Glutamatergic neuron (in vitro differentiated cells): ENCODE data around the gene TP63. TPM values are rescaled to one million over a fixed set of nuclear protein-coding genes. Genes with fewer than 3 reads are reported as not detected.
A peak's percentile ranks its signal among the peaks of the same experiment; 100 is the strongest.

Experiments
- DNase-seq: peaks from one replicate; pipeline ENCODE4 v3.0.0; 2022
- H3K27ac Mint-ChIP-seq: one replicate; pipeline ENCODE4 v1.8.0; 2020; ENCODE audit warnings: mild to moderate bottlenecking, mixed read lengths, inconsistent platforms; ENCODE audit not compliant: unreplicated experiment
- H3K27me3 Mint-ChIP-seq: one replicate; pipeline ENCODE4 v1.8.0; 2020; ENCODE audit warnings: mild to moderate bottlenecking, moderate library complexity, mixed read lengths, inconsistent platforms; ENCODE audit not compliant: unreplicated experiment
- H3K36me3 Mint-ChIP-seq: one replicate; pipeline ENCODE4 v1.8.0; 2020; ENCODE audit warnings: mild to moderate bottlenecking, mixed read lengths, inconsistent platforms; ENCODE audit not compliant: unreplicated experiment
- H3K4me1 Mint-ChIP-seq: one replicate; pipeline ENCODE4 v1.8.0; 2020; ENCODE audit warnings: mild to moderate bottlenecking, low read depth, mixed read lengths, inconsistent platforms; ENCODE audit not compliant: unreplicated experiment
- H3K4me3 Mint-ChIP-seq: one replicate; pipeline ENCODE4 v1.8.0; 2020; ENCODE audit warnings: mild to moderate bottlenecking, mixed read lengths, inconsistent platforms; ENCODE audit not compliant: unreplicated experiment
- H3K9me3 Mint-ChIP-seq: one replicate; pipeline ENCODE4 v1.8.0; 2020; ENCODE audit warnings: mild to moderate bottlenecking, moderate library complexity, mixed read lengths, inconsistent platforms; ENCODE audit not compliant: unreplicated experiment
- total RNA-seq: library from RNA; stranded (reverse); fragmentation: NEBNext Ultra II Directional; extraction: Animal tissue kit (Norgen Biotek cat#: 25700); gene quantifications from one replicate; pipeline ENCODE4 v1.2.1, GENCODE V29; 2021; ENCODE audit not compliant: unreplicated experiment
- TF ChIP-seq, protein P1 (sequence below): fragments of 200-600 bp; sonication (generic); IDR thresholded peaks from one replicate; pipeline ENCODE4 v1.5.0; 2021; ENCODE audit not compliant: partially characterized antibody, unreplicated experiment

Gene TP63
- total RNA-seq, 1 donor from 2014 or later = not detected

DNA sequence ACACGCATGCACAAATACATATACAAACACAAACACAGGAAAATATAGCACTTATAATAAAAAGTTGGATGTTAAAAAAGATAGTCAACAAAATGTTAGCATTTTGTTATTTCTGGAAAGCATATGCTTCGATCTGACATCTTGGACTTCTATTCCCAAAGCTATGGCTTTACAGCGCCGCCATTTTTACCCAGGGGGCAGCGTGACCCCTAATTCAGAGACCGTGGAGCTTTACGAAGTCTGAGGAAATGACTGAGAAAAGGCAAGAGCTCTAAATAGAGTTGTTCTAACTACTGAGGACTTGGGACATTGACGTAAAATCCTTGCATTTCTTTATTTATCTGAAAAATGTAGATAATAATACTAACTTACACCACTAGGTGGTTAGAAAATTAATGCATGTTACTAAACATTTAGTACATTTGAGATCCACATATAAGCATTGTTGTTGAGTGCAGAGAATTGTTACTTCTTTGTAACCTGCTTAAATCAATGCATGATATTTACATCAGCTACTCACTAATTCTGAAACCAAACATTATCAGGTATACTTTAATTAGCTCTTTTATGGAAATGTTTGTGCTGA lies 155.4 kb downstream of the TP63 start:
- Mint-ChIP-seq H3K27me3 (no peaks in the 10 kb centered on the region), H3K9me3 (no peaks in the 10 kb centered on the region), H3K36me3 (no peaks in the 10 kb centered on the region), H3K27ac (no peak overlapping the region), H3K4me3 (no peak overlapping the region), H3K4me1 (no peaks in the 10 kb centered on the region)
- TF ChIP-seq, protein P1, sequence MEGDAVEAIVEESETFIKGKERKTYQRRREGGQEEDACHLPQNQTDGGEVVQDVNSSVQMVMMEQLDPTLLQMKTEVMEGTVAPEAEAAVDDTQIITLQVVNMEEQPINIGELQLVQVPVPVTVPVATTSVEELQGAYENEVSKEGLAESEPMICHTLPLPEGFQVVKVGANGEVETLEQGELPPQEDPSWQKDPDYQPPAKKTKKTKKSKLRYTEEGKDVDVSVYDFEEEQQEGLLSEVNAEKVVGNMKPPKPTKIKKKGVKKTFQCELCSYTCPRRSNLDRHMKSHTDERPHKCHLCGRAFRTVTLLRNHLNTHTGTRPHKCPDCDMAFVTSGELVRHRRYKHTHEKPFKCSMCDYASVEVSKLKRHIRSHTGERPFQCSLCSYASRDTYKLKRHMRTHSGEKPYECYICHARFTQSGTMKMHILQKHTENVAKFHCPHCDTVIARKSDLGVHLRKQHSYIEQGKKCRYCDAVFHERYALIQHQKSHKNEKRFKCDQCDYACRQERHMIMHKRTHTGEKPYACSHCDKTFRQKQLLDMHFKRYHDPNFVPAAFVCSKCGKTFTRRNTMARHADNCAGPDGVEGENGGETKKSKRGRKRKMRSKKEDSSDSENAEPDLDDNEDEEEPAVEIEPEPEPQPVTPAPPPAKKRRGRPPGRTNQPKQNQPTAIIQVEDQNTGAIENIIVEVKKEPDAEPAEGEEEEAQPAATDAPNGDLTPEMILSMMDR = peak; percentile 66
- no peak for DNase-seq

DNA sequence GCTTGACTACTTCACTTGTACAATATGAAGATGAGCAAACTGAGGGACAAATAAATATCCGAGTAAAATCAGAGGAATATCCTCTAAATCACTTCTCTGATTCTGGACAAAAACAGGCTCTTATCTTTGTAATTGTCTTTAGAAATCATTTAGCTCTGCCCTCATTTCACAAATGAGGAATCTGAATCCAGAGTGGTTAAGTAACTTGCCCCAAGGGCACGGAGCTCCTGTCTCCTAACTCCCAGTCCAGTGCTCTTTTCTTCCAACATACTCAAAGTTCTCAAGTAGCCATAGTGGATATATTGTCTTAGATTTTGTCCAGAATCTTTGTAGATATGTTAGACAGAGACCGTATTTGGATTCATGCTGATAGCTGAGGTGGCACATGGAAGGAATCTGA lies 156.0 kb downstream of the TP63 start:
- Mint-ChIP-seq H3K27me3 (no peaks in the 10 kb centered on the region), H3K9me3 (no peaks in the 10 kb centered on the region), H3K4me3 (no peak overlapping the region), H3K4me1 (no peaks in the 10 kb centered on the region), H3K36me3 (no peaks in the 10 kb centered on the region), H3K27ac (no peak overlapping the region)
- DNase-seq = no peak
- TF ChIP-seq, protein P1 = no peak

DNA sequence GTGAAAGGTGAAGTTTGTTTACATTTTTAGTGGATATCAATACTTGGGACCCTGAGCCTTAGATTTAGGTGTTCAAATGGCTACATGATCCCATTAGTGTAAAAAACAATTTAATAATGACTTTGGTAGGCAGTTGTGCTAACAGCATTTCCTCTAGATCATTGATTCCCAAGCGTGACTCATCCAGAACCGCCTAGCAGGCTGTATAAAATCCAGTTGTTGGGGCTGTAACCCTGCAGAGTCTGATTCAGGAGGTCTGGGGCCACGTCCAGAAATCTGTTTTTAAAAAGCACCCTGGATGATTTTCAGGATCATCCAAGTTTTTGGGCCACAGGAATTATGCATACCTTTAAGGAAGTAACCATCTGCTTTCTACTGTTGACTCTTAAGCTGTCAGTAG lies 156.4 kb downstream of the TP63 start:
- H3K4me1 Mint-ChIP-seq = no peaks in the 10 kb centered on the region
- H3K27me3 Mint-ChIP-seq = no peaks in the 10 kb centered on the region
- no peak overlapping the region for H3K27ac Mint-ChIP-seq
- TF ChIP-seq, protein P1 = no peak
- no peak for DNase-seq
- H3K9me3 Mint-ChIP-seq = no peaks in the 10 kb centered on the region
- H3K4me3 Mint-ChIP-seq = no peak overlapping the region
- H3K36me3 Mint-ChIP-seq = no peaks in the 10 kb centered on the region

DNA sequence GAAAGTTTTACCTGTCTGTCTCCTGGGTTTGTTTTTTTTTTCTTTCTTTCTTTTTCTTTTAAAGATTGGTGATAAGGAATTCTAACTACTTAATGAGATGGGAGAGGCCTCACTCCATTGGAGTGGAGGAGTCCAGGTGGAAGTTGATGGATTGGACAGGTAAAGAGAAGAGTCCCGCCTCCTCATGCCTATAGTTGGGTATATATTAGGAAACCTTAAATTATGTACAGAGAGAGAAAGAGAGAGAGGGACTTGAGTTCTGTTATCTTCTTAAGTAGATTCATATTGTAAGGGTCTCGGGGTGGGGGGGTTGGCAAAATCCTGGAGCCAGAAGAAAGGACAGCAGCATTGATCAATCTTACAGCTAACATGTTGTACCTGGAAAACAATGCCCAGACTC lies 158.2 kb downstream of the TP63 start:
- H3K4me3 Mint-ChIP-seq = no peak overlapping the region
- no peak for DNase-seq
- H3K9me3 Mint-ChIP-seq = no peaks in the 10 kb centered on the region
- H3K4me1 Mint-ChIP-seq = no peaks in the 10 kb centered on the region
- H3K36me3 Mint-ChIP-seq = no peaks in the 10 kb centered on the region
- TF ChIP-seq, protein P1 = no peak
- no peaks in the 10 kb centered on the region for H3K27me3 Mint-ChIP-seq
- H3K27ac Mint-ChIP-seq = no peak overlapping the region

DNA sequence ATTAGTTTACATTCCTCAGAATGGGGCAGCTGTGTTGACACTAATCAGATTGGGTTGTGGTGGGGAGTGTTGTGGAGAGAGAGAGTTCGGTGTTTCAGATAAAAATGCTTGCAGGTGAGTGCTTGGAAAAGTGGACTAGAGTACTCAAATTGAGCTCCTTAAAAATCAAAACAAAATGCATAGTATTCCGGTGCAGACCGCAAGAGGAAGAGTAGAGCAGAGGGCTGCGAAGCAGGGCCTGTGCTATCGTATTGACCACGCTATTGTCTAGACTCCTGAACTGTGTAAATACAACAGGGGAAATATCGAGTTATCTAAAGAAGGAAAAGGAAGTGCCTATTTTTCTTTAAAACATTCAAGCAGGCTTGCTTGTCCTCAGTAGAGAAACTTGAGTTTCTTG lies 159.5 kb downstream of the TP63 start:
- no peak for DNase-seq
- Mint-ChIP-seq H3K4me3 (no peak overlapping the region), H3K27ac (no peak overlapping the region), H3K9me3 (no peaks in the 10 kb centered on the region), H3K36me3 (no peaks in the 10 kb centered on the region), H3K27me3 (no peaks in the 10 kb centered on the region), H3K4me1 (no peaks in the 10 kb centered on the region)
- TF ChIP-seq, protein P1 = no peak
